Right lung (tissue), 5 donors: Measurements from ENCODE around the gene SERGEF. TPM values are rescaled to one million over a fixed set of nuclear protein-coding genes. Genes with fewer than 3 reads are reported as not detected.
"Not testable (repeated sequence)": the region's sequence is repeated elsewhere in the genome, so short reads cannot be mapped to it uniquely, and the experiment has no call there.

Experiments used
- DNase-seq, 2 donors: peaks; one replicate each; pipeline ENCODE4 v3.0.0-alpha.2; 2013
- polyA plus RNA-seq, 5 donors: library from polyadenylated mRNA; unstranded; fragments of 120-200 nt; gene quantifications; one replicate each; pipeline versions ENCODE4 v1.2.1 to v1.2.3, GENCODE V29; 2013; ENCODE audit warnings: inconsistent platforms in 1 of 5, low replicate concordance in 1 of 5; ENCODE audit not compliant: insufficient read length in 5 of 5, insufficient read depth in 1 of 5

The SERGEF gene
- polyA plus RNA-seq, 5 donors: 16.1 to 20.6 (median 17.9) TPM

- DNase-seq: no peak
These were observed 7.3 kb downstream of the SERGEF start for GRCh38 chr11:18005376-18006129.

- DNase-seq: no peak
These were observed 11.7 kb downstream of the SERGEF start for GRCh38 chr11:18001191-18001590.

GRCh38 chr11:18000760-18001159, 12.1 kb downstream of the SERGEF start:
- DNase-seq: no peak

GRCh38 chr11:18000128-18000527, 12.7 kb downstream of the SERGEF start:
- DNase-seq: not testable (repeated sequence)

GRCh38 chr11:17992916-17993315, 19.9 kb downstream of the SERGEF start:
- no peak for DNase-seq

GRCh38 chr11:17991783-17992433, 20.9 kb downstream of the SERGEF start:
- DNase-seq: no peak

GRCh38 chr11:17989306-17989705, 23.5 kb downstream of the SERGEF start:
- DNase-seq: no peak

GRCh38 chr11:17988465-17988864, 24.4 kb downstream of the SERGEF start:
- no peak for DNase-seq

- DNase-seq: no peak
These were observed 25.0 kb downstream of the SERGEF start for GRCh38 chr11:17987826-17988225.

GRCh38 chr11:17986711-17987220, 26.1 kb downstream of the SERGEF start:
- DNase-seq: no peak

GRCh38 chr11:17986007-17986710, 26.7 kb downstream of the SERGEF start:
- peak in 1 of 2 donors; percentile 15 for DNase-seq

- no peak for DNase-seq
These were observed 27.3 kb downstream of the SERGEF start for GRCh38 chr11:17985517-17985916.

- no peak for DNase-seq
These were observed 29.3 kb downstream of the SERGEF start for GRCh38 chr11:17983569-17983968.

GRCh38 chr11:17979770-17980371, 33.0 kb downstream of the SERGEF start:
- no peak for DNase-seq

- DNase-seq: no peak
These were observed 34.1 kb downstream of the SERGEF start for GRCh38 chr11:17978553-17979287.

GRCh38 chr11:17976651-17977050, 36.2 kb downstream of the SERGEF start:
- DNase-seq: no peak

GRCh38 chr11:17974246-17974645, 38.6 kb downstream of the SERGEF start:
- DNase-seq: no peak

- no peak for DNase-seq
These were observed 39.9 kb downstream of the SERGEF start for GRCh38 chr11:17972987-17973386.

GRCh38 chr11:17968206-17968605, 44.6 kb downstream of the SERGEF start:
- no peak for DNase-seq

GRCh38 chr11:17967661-17968060, 45.2 kb downstream of the SERGEF start:
- no peak for DNase-seq

- DNase-seq: no peak
These were observed 52.8 kb downstream of the SERGEF start for GRCh38 chr11:17960091-17960490.
